ENCODE data around the gene IRF6. TPM values are rescaled to one million over a fixed set of nuclear protein-coding genes. Genes with fewer than 3 reads are reported as not detected.

Gene IRF6
- total RNA-seq, 2 experiments from 2014 or later, result not detected

DNA sequence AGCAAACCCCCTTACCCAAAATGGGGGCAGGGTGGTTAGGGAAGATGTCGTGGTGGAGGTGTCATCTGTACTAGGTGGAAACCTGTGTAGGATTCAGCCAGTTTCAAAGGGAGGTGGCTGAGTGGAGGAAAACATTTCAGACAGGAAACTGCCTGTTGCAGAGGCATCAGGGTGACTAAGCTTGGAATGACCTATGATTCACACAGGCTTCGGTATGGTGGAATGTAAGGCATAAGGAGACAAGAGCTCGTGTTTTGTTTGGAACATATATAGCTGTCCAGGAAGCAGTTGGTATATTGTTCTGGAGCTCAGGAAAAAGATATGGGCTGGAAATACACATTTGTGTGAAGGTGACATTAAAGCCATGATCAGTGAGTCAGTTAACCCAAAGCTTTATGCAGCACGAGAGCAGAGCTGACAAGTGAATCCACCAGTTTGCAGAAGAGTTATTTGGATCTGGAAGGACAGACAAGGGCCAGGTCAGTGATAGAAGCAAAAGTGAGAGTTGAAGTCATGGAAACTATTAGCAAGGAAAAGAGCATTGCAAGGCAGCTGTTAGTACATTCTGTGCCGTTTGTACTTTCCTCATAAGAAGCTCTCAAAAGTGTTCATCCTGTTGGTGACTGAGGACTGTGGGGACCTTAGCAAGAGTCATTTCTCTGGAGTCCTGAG, 34.1 kb upstream of the IRF6 start:
- Histone ChIP-seq H3K4me1 (ENCODE audit: insufficient read depth, low read length, poor library complexity, severe bottlenecking) (no peaks in the 10 kb centered on the region), H4K20me1 (ENCODE audit: insufficient read depth, low read length) (no peaks in the 10 kb centered on the region), H2AFZ (ENCODE audit: low read length) (no peak overlapping the region), H3K36me3 (ENCODE audit: insufficient read depth, low read length) (peaks cover 99% of the 10 kb centered on the region), H3K27ac (ENCODE audit: low read depth, low read length, poor library complexity, severe bottlenecking) (no peak overlapping the region), H3K9me2 (ENCODE audit: insufficient read depth, low read length) (no peaks in the 10 kb centered on the region), H3K4me2 (ENCODE audit: low read length) (no peak overlapping the region), H3K9me3 (ENCODE audit: low read length) (no peaks in the 10 kb centered on the region), H3K4me3 (ENCODE audit: low read depth, low read length, poor library complexity, severe bottlenecking) (no peak overlapping the region), H3K79me2 (ENCODE audit: insufficient read depth, low read depth, low read length) (no peaks in the 10 kb centered on the region)
- CTCF ChIA-PET (ENCODE audit: unreplicated experiment), result interaction anchor here (1.0 kb wide), 1 partner anchor 17 kb away, joined by 3 read pairs; no protein-coding TSS in a partner anchor
- no TSS peak for BruUV-seq (replicated peaks)
- intact Hi-C loops (cut with micrococcal nuclease; ENCODE audit: unreplicated experiment), result no loop called here
- TF ChIP-seq EZH2phosphoT487 (IDR thresholded peaks at IDR 0.05; ENCODE audit: borderline replicate concordance, low read depth, low read length) (no peak), CTCF (conservative IDR thresholded peaks at IDR 0.05; ENCODE audit: low read length) (no peak)
- POLR2A ChIA-PET, result interaction anchor here (0.5 to 0.8 kb wide), 2 partner anchors 10 to 73 kb away, joined by 3 to 4 read pairs; no protein-coding TSS in a partner anchor
- DNase-seq (ENCODE audit: low spot score), result no peak

DNA sequence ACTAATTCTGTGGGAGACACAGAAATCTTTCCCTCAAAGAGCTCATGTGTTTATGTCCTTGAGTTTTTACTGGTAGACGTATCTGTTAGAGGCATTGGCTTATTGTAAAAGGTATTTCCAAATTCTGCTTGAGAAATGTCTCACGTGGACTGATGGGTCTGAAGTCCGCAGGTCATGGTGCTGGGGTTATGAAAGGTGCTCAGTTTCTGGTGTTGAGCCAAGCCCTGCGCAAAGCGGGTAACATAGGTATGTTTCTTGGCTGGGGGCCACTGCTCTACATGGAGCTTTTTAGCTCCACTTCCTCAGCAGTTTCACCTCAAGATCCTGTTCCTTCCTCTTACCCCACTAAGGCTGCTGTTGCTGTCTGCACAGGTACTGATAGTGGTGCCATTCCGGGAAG, 32.6 kb upstream of the IRF6 start:
- intact Hi-C loops (cut with micrococcal nuclease; ENCODE audit: unreplicated experiment), result no loop called here
- TF ChIP-seq EZH2phosphoT487 (IDR thresholded peaks at IDR 0.05; ENCODE audit: borderline replicate concordance, low read depth, low read length) (no peak), CTCF (conservative IDR thresholded peaks at IDR 0.05; ENCODE audit: low read length) (no peak)
- Histone ChIP-seq H3K36me3 (ENCODE audit: insufficient read depth, low read length) (peaks cover 100% of the 10 kb centered on the region), H3K27ac (ENCODE audit: low read depth, low read length, poor library complexity, severe bottlenecking) (no peak overlapping the region), H3K9me2 (ENCODE audit: insufficient read depth, low read length) (no peaks in the 10 kb centered on the region), H3K4me3 (ENCODE audit: low read depth, low read length, poor library complexity, severe bottlenecking) (no peak overlapping the region), H3K4me1 (ENCODE audit: insufficient read depth, low read length, poor library complexity, severe bottlenecking) (no peaks in the 10 kb centered on the region), H3K79me2 (ENCODE audit: insufficient read depth, low read depth, low read length) (no peaks in the 10 kb centered on the region), H3K4me2 (ENCODE audit: low read length) (no peak overlapping the region), H2AFZ (ENCODE audit: low read length) (no peak overlapping the region), H3K9me3 (ENCODE audit: low read length) (no peaks in the 10 kb centered on the region), H4K20me1 (ENCODE audit: insufficient read depth, low read length) (no peaks in the 10 kb centered on the region)
- CTCF ChIA-PET (ENCODE audit: unreplicated experiment), result no interaction called here
- DNase-seq (ENCODE audit: low spot score), result no peak
- BruUV-seq (replicated peaks), result no TSS peak
- POLR2A ChIA-PET, result no interaction called here

DNA sequence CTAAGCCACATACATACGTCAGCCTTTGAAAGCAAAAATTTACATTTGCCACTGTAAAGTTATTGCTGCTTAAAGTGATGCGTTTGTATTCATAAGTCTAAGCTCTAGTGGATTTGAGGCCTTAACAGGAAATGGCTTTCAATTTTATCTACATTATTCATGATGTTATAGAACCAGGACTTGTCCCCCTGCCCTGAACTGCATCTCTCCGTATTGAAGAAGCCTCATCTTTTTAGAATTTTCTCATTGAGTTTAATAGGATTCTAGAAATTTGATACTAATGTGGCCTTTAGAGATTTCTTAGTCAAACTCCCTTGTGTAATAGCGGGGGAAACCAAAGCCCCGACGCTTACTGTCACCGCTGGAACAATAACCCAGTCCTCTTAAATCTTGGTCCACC, 31.7 kb upstream of the IRF6 start:
- Histone ChIP-seq H2AFZ (ENCODE audit: low read length) (no peak overlapping the region), H3K4me2 (ENCODE audit: low read length) (no peak overlapping the region), H3K9me2 (ENCODE audit: insufficient read depth, low read length) (no peaks in the 10 kb centered on the region), H3K27ac (ENCODE audit: low read depth, low read length, poor library complexity, severe bottlenecking) (no peak overlapping the region), H3K9me3 (ENCODE audit: low read length) (no peaks in the 10 kb centered on the region), H3K36me3 (ENCODE audit: insufficient read depth, low read length) (peaks cover 100% of the 10 kb centered on the region), H3K4me1 (ENCODE audit: insufficient read depth, low read length, poor library complexity, severe bottlenecking) (no peaks in the 10 kb centered on the region), H4K20me1 (ENCODE audit: insufficient read depth, low read length) (no peaks in the 10 kb centered on the region), H3K4me3 (ENCODE audit: low read depth, low read length, poor library complexity, severe bottlenecking) (no peak overlapping the region), H3K79me2 (ENCODE audit: insufficient read depth, low read depth, low read length) (no peaks in the 10 kb centered on the region)
- BruUV-seq (replicated peaks), result no TSS peak
- intact Hi-C loops (cut with micrococcal nuclease; ENCODE audit: unreplicated experiment), result no loop called here
- ChIA-PET POLR2A (no interaction called here), CTCF (ENCODE audit: unreplicated experiment) (no interaction called here)
- TF ChIP-seq EZH2phosphoT487 (IDR thresholded peaks at IDR 0.05; ENCODE audit: borderline replicate concordance, low read depth, low read length) (no peak), CTCF (conservative IDR thresholded peaks at IDR 0.05; ENCODE audit: low read length) (no peak)
- no peak for DNase-seq (ENCODE audit: low spot score)

Data from OCI-LY7 (cell line).